Osteoblast (primary cell): ENCODE data around the gene ACOT12. TPM values are rescaled to one million over a fixed set of nuclear protein-coding genes. Genes with fewer than 3 reads are reported as not detected.

Experiments
- DNase-seq: peaks from one replicate; pipeline ENCODE4 v3.0.0; 2011; ENCODE audit warnings: low spot score, mixed read lengths; ENCODE audit not compliant: insufficient read length; ENCODE audit errors: missing footprints
- H2AFZ ChIP-seq: 2 replicates; pipeline ENCODE4 v1.6.0; 2011; ENCODE audit warnings: mild to moderate bottlenecking, low read length
- H3K27ac ChIP-seq: 2 replicates; pipeline ENCODE4 v1.5.1; 2011; ENCODE audit warnings: mild to moderate bottlenecking, low read depth, low read length, moderate library complexity
- H3K27me3 ChIP-seq: 2 replicates; pipeline ENCODE4 v1.6.0; 2012; ENCODE audit warnings: mild to moderate bottlenecking, control low read depth, inconsistent platforms, low read length, moderate library complexity; ENCODE audit not compliant: insufficient read depth
- H3K36me3 ChIP-seq: 2 replicates; pipeline ENCODE4 v1.5.1; 2011; ENCODE audit warnings: mild to moderate bottlenecking, low read length, control low read depth, moderate library complexity; ENCODE audit not compliant: insufficient read depth
- H3K4me1 ChIP-seq: 2 replicates; pipeline ENCODE4 v1.5.1; 2011; ENCODE audit warnings: mild to moderate bottlenecking, low read length, control low read depth, moderate library complexity; ENCODE audit not compliant: insufficient read depth
- H3K4me2 ChIP-seq: 2 replicates; pipeline ENCODE4 v1.6.0; 2011; ENCODE audit warnings: mild to moderate bottlenecking, low read length; ENCODE audit not compliant: insufficient read depth
- H3K4me3 ChIP-seq: fragments of 200-600 bp; sonication (generic); 3 replicates; pipeline ENCODE4 v1.5.1; 2012; ENCODE audit warnings: mild to moderate bottlenecking, low read length, inconsistent platforms; ENCODE audit not compliant: insufficient read depth
- H3K79me2 ChIP-seq: 2 replicates; pipeline ENCODE4 v1.6.0; 2012; ENCODE audit warnings: mild to moderate bottlenecking, low read length, control low read depth, inconsistent platforms; ENCODE audit not compliant: insufficient read depth
- H3K9me3 ChIP-seq: 2 replicates; pipeline ENCODE4 v1.5.1; 2011; ENCODE audit warnings: low read depth, low read length, control low read depth
- H4K20me1 ChIP-seq: 2 replicates; pipeline ENCODE4 v1.6.0; 2012; ENCODE audit warnings: mild to moderate bottlenecking, low read length, control low read depth; ENCODE audit not compliant: insufficient read depth
- CTCF ChIP-seq: IDR thresholded peaks from 2 replicates; pipeline ENCODE4 v1.5.1; 2011; ENCODE audit warnings: mild to moderate bottlenecking, low read depth, low read length, moderate library complexity; ENCODE audit errors: extremely low read depth
- total RNA-seq: library from RNA; depleted of rRNA; stranded (reverse); fragments of >200 nt; gene quantifications from 2 replicates; pipeline ENCODE4 v1.2.3, GENCODE V29; 2012

Gene ACOT12
- total RNA-seq, 1 donor = not detected

- Histone ChIP-seq H3K36me3 (no peaks in the 10 kb centered on the region), H3K9me3 (no peaks in the 10 kb centered on the region), H3K27ac (no peak overlapping the region), H3K27me3 (peaks cover 4% of the 10 kb centered on the region), H3K4me1 (no peaks in the 10 kb centered on the region), H3K79me2 (no peaks in the 10 kb centered on the region), H3K4me3 (no peak overlapping the region), H3K4me2 (no peak overlapping the region), H4K20me1 (no peaks in the 10 kb centered on the region), H2AFZ (no peak overlapping the region)
- DNase-seq = no peak
- no peak for TF ChIP-seq CTCF
These were observed 56.1 kb downstream of the ACOT12 start for GRCh38 chr5:81337803-81338202.

GRCh38 chr5:81336556-81336955 is 57.4 kb downstream of the ACOT12 start:
- Histone ChIP-seq H3K4me2 (no peak overlapping the region), H3K9me3 (no peaks in the 10 kb centered on the region), H3K4me3 (no peak overlapping the region), H3K27ac (no peak overlapping the region), H3K79me2 (no peaks in the 10 kb centered on the region), H3K36me3 (no peaks in the 10 kb centered on the region), H3K4me1 (no peaks in the 10 kb centered on the region), H4K20me1 (no peaks in the 10 kb centered on the region), H3K27me3 (peaks cover 4% of the 10 kb centered on the region), H2AFZ (no peak overlapping the region)
- no peak for TF ChIP-seq CTCF
- DNase-seq = no peak

GRCh38 chr5:81335946-81336345 is 58.0 kb downstream of the ACOT12 start:
- H3K4me3 ChIP-seq = no peak overlapping the region
- no peaks in the 10 kb centered on the region for H3K9me3 ChIP-seq
- no peak for DNase-seq
- no peak overlapping the region for H2AFZ ChIP-seq
- no peaks in the 10 kb centered on the region for H3K79me2 ChIP-seq
- H4K20me1 ChIP-seq = no peaks in the 10 kb centered on the region
- no peak for TF ChIP-seq CTCF
- H3K4me1 ChIP-seq = no peaks in the 10 kb centered on the region
- no peaks in the 10 kb centered on the region for H3K36me3 ChIP-seq
- no peak overlapping the region for H3K27ac ChIP-seq
- H3K27me3 ChIP-seq = peaks cover 4% of the 10 kb centered on the region
- H3K4me2 ChIP-seq = no peak overlapping the region

- no peaks in the 10 kb centered on the region for H4K20me1 ChIP-seq
- H3K36me3 ChIP-seq = no peaks in the 10 kb centered on the region
- H3K27me3 ChIP-seq = peaks cover 4% of the 10 kb centered on the region
- H3K9me3 ChIP-seq = no peaks in the 10 kb centered on the region
- H3K79me2 ChIP-seq = no peaks in the 10 kb centered on the region
- DNase-seq = peak; percentile 47
- H3K4me2 ChIP-seq = peak overlapping the region; percentile 15
- H3K27ac ChIP-seq = no peak overlapping the region
- no peak for TF ChIP-seq CTCF
- no peaks in the 10 kb centered on the region for H3K4me1 ChIP-seq
- H2AFZ ChIP-seq = peak overlapping the region; percentile 32
- peak overlapping the region; percentile 56 for H3K4me3 ChIP-seq
These were observed 59.5 kb downstream of the ACOT12 start for GRCh38 chr5:81334304-81335061.
